Measurements from ENCODE around the gene PTPRN2. TPM values are rescaled to one million over a fixed set of nuclear protein-coding genes. Genes with fewer than 3 reads are reported as not detected.

Gene PTPRN2
- total and polyA plus RNA-seq, 2 donors (not counting 3 experiments of a cell fraction or from before 2014, with no cell fraction given), result 0.62 to 0.88 TPM

DNA sequence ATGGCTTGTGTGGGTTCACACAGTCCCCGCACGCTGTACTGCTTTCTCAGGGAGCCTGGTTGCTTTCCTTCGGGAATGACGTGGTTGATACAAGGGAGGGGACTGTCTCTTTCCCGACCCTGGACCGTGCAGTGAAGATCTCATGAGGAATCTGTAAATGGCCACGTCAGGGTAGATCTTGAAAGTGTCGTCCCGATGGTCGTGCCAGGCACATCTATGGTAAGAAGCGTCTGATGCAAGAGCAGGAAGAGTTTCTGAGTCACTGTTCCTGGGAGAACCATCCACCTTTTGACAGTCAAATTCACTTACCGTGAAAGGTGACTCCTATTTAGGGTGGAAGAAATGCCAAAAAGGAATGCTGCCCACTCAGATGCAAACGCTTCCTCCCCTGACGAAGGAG is 500.4 kb downstream of the PTPRN2 start:
- TF ChIP-seq POLR2AphosphoS5 (IDR thresholded peaks at IDR 0.05; ENCODE audit: insufficient read depth, low read depth, low read length), result no peak
- TF ChIP-seq JUN (IDR thresholded peaks at IDR 0.05; ENCODE audit: borderline replicate concordance, insufficient read depth, insufficient read length, low read depth), result no peak
- no peak for TF ChIP-seq POLR2A (IDR thresholded peaks at IDR 0.05; ENCODE audit: low read depth, low read length)
- TF ChIP-seq, protein P1, sequence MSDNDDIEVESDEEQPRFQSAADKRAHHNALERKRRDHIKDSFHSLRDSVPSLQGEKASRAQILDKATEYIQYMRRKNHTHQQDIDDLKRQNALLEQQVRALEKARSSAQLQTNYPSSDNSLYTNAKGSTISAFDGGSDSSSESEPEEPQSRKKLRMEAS (IDR thresholded peaks at IDR 0.05; ENCODE audit: insufficient read depth, insufficient read length), result no peak
- TF ChIP-seq, protein P2, sequence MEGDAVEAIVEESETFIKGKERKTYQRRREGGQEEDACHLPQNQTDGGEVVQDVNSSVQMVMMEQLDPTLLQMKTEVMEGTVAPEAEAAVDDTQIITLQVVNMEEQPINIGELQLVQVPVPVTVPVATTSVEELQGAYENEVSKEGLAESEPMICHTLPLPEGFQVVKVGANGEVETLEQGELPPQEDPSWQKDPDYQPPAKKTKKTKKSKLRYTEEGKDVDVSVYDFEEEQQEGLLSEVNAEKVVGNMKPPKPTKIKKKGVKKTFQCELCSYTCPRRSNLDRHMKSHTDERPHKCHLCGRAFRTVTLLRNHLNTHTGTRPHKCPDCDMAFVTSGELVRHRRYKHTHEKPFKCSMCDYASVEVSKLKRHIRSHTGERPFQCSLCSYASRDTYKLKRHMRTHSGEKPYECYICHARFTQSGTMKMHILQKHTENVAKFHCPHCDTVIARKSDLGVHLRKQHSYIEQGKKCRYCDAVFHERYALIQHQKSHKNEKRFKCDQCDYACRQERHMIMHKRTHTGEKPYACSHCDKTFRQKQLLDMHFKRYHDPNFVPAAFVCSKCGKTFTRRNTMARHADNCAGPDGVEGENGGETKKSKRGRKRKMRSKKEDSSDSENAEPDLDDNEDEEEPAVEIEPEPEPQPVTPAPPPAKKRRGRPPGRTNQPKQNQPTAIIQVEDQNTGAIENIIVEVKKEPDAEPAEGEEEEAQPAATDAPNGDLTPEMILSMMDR (IDR thresholded peaks at IDR 0.05; ENCODE audit: extremely low read depth in 1 of 2, insufficient read depth in 1 of 2, low read depth in 1 of 2, low read length in 2 of 2), result no peak
- TF ChIP-seq EZH2 (IDR thresholded peaks at IDR 0.05; ENCODE audit: borderline replicate concordance, low read depth, low read length, severe bottlenecking), result no peak
- no peak for TF ChIP-seq GATA2 (IDR thresholded peaks at IDR 0.05; ENCODE audit: insufficient read depth, insufficient read length, low read depth, low read length)
- H3K9me1 ChIP-seq (replicated peaks; ENCODE audit: control insufficient read depth, extremely low read depth, insufficient read depth, low read length), result no peaks in the 10 kb centered on the region
- FAIRE-seq (no peak), DNase-seq (ENCODE audit: low read depth, low spot score) (no peak)
- intact Hi-C loops (cut with micrococcal nuclease), result no loop called here
- H3K9me3 ChIP-seq (replicated peaks; ENCODE audit: control insufficient read depth, insufficient read depth, low read length), result peaks cover 6% of the 10 kb centered on the region
- ChIA-PET CTCF (no interaction called here), POLR2A (no interaction called here)
- no TSS peak for BruUV-seq (replicated peaks)
- H3K36me3 ChIP-seq (ENCODE audit: control insufficient read depth in 2 of 2, extremely low read depth in 1 of 2, insufficient read depth in 2 of 2, low read length in 2 of 2), result no peaks in the 10 kb centered on the region
- H3K4me3 ChIP-seq (replicated peaks in 1 of 3; ENCODE audit: insufficient read depth in 1 of 3, low read depth in 1 of 3, low read length in 3 of 3), result no peak overlapping the region
- H3K9ac ChIP-seq (replicated peaks; ENCODE audit: extremely low read depth, insufficient read depth, low read length), result no peak overlapping the region
- no peaks in the 10 kb centered on the region for H4K20me1 ChIP-seq (replicated peaks; ENCODE audit: control insufficient read depth, extremely low read depth, insufficient read depth, low read length)
- H3K79me2 ChIP-seq (ENCODE audit: control insufficient read depth, insufficient read depth, low read length), result no peaks in the 10 kb centered on the region
- H2AFZ ChIP-seq (ENCODE audit: low read depth, low read length), result no peak overlapping the region
- dilution Hi-C loops (cut with MboI; ENCODE audit: extremely low pct_ligation_motif_present, low sequenced_read_pairs), result no loop called here
- H3K4me1 ChIP-seq (ENCODE audit: control insufficient read depth, extremely low read depth, insufficient read depth, low read length), result no peaks in the 10 kb centered on the region
- no peak overlapping the region for H3K27ac ChIP-seq (ENCODE audit: insufficient read depth, low read depth, low read length)
- no peak overlapping the region for H3K4me2 ChIP-seq (ENCODE audit: insufficient read depth, low read length)
- H3K27me3 ChIP-seq (ENCODE audit: control insufficient read depth in 2 of 2, insufficient read depth in 2 of 2, low read length in 2 of 2), result no peaks in the 10 kb centered on the region

All from endothelial cell of umbilical vein (primary cell).